Stimulated activated CD8-positive, alpha-beta memory T cell treated with anti-CD3 and anti-CD28 coated beads, Interleukin-7, amount 100 ng/mL, for 24 hours (primary cell): ENCODE measurements around the gene SMIM22.
"Not testable (repeated sequence)": the region's sequence is repeated elsewhere in the genome, so short reads cannot be mapped to it uniquely, and the experiment has no call there.

Source experiments
- DNase-seq: peaks from one replicate; pipeline ENCODE4 v3.0.0-alpha.2; 2020; ENCODE audit warnings: low read depth

The SMIM22 gene

GRCh38 chr16:4768549-4769305 lies 26.4 kb upstream of the SMIM22 start:
- peak; percentile 78 for DNase-seq

- DNase-seq, result no peak
Measured at GRCh38 chr16:4769306-4769638, 25.9 kb upstream of the SMIM22 start.

GRCh38 chr16:4771646-4772045 lies 23.5 kb upstream of the SMIM22 start:
- no peak for DNase-seq

GRCh38 chr16:4772351-4772750 lies 22.8 kb upstream of the SMIM22 start:
- DNase-seq, result no peak

- no peak for DNase-seq
Measured at GRCh38 chr16:4775005-4775404, 20.2 kb upstream of the SMIM22 start.

- DNase-seq, result no peak
Measured at GRCh38 chr16:4776141-4776705, 18.9 kb upstream of the SMIM22 start.

- DNase-seq, result no peak
Measured at GRCh38 chr16:4777339-4778049, 17.7 kb upstream of the SMIM22 start.

GRCh38 chr16:4778050-4778392 lies 17.1 kb upstream of the SMIM22 start:
- no peak for DNase-seq

GRCh38 chr16:4780235-4780634 lies 14.9 kb upstream of the SMIM22 start:
- DNase-seq, result no peak

GRCh38 chr16:4783251-4783950 lies 11.8 kb upstream of the SMIM22 start:
- no peak for DNase-seq

GRCh38 chr16:4783951-4784336 lies 11.2 kb upstream of the SMIM22 start:
- DNase-seq, result no peak

- DNase-seq, result not testable (repeated sequence)
Measured at GRCh38 chr16:4784444-4784987, 10.7 kb upstream of the SMIM22 start.

- no peak for DNase-seq
Measured at GRCh38 chr16:4785758-4786433, 9.3 kb upstream of the SMIM22 start.

GRCh38 chr16:4787068-4787467 lies 8.1 kb upstream of the SMIM22 start:
- no peak for DNase-seq

GRCh38 chr16:4787627-4788482 lies 7.3 kb upstream of the SMIM22 start, which contains the start of gene SEPTIN12:
Gene SEPTIN12 (minus strand): TSS chr16:4788345. CDS start chr16:4787645, 700 bp downstream.
- DNase-seq, result no peak

- DNase-seq, result no peak
Measured at GRCh38 chr16:4788489-4788889, 6.7 kb upstream of the SMIM22 start.

- DNase-seq, result no peak
Measured at GRCh38 chr16:4788910-4789309, 6.3 kb upstream of the SMIM22 start.

GRCh38 chr16:4790261-4790660 lies 4.9 kb upstream of the SMIM22 start:
- no peak for DNase-seq

- no peak for DNase-seq
Measured at GRCh38 chr16:4790871-4791270, 4.3 kb upstream of the SMIM22 start.

- DNase-seq, result no peak
Measured at GRCh38 chr16:4792951-4793513, 2.1 kb upstream of the SMIM22 start.
